Jurkat, Clone E6-1 (cell line): ENCODE measurements around the gene RPL21. TPM values are rescaled to one million over a fixed set of nuclear protein-coding genes. Genes with fewer than 3 reads are reported as not detected.
"Not testable (repeated sequence)": the region's sequence is repeated elsewhere in the genome, so short reads cannot be mapped to it uniquely, and the experiment has no call there.

Experiments used
- DNase-seq: peaks from one replicate; pipeline ENCODE4 v3.0.0-alpha.2; 2011; ENCODE audit warnings: low read depth, low spot score
- H3K4me3 ChIP-seq: 2 replicates; pipeline ENCODE4 v1.5.1; 2011; ENCODE audit warnings: mild to moderate bottlenecking, low read length, control low read depth, moderate library complexity
- polyA plus RNA-seq: library from polyadenylated mRNA; unstranded; fragments of >200 nt; gene quantifications from one replicate; pipeline ENCODE4 v1.2.1, GENCODE V29; 2012; ENCODE audit warnings: missing spikeins; ENCODE audit not compliant: insufficient read length, insufficient read depth

The RPL21 gene
- polyA plus RNA-seq, result 1,676 TPM

DNA sequence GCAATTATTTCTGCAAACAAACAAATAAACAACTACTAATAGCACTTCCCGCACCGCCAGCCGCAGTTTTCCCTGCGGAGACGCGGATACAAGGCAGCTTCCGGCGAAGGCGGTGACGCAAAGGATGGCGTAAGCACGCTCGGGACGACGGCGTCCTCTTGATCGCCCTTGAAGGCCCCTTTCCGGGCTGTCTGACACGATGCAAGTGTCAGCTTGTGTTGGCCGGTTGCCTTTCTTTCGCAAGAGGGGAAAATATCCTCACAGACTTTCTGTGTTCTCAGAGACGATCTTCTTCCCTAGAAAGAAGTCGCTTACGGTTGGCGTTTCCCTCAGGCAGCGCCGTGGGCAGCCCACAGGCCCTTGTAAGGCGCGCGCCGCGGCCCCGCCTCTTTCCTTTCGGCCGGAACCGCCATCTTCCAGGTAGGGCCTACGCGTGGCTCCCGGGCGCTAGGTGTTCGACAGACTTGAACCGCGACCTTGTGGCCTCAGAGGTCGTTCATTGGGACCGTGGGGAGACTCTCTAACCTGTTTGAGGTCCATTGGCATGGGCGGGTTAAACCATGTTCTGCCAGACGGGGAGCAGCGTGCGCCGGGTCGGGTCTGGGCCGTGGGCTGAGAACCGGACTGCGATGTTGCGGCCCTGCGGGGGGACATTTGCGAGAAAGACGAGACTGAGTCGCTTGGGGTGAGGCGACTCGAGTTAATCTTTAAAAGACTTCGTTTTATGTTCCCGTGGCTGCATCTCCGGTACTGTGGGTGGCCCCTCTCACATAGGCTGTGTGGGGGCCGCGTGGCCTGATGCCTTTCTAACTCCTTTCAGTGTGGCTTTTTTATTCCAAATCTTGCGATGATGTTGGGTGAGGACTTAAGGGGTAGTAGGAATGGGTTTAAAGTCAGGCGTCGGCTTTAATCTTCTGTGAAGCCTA lies at the start of gene RPL21:
TSS of gene RPL21 (plus strand) at position 393 of the 926 bp plus-strand sequence. CDS start 2,219 bp downstream, outside the sequence.
- DNase-seq, result peak; percentile 94
- H3K4me3 ChIP-seq, result peak within 1 kb of the TSS; percentile 82

GRCh38 chr13:27201661-27202060 lies 49.7 kb upstream of the RPL21 start:
- DNase-seq, result no peak

DNA sequence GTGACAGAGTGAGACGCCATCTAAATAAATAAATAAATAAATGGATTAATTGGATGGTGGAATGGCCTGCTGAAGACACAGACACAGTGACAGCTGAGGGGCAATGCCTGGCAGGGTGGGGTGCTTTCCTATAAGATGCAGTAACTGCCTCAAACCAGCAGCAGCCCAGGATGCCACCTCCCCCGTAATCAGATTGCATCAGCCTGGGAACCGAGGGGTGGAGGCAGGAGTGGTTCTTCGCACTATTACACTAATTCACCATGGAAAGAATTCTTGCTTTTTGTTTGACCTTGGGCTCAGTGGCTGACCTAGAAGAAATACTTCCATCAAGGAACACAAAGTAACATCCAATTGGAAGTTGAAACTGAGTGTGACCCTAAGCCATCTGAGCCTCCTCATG lies 48.2 kb upstream of the RPL21 start:
- no peak for DNase-seq

More at GRCh38 chr13:27201661-27202060, 49.7 kb upstream of the RPL21 start:
- H3K4me3 ChIP-seq, result no peak overlapping the region

GRCh38 chr13:27203854-27204253 lies 47.5 kb upstream of the RPL21 start:
- DNase-seq, result no peak

More for the DNA sequence above, 48.2 kb upstream of the RPL21 start:
- H3K4me3 ChIP-seq, result no peak overlapping the region

DNA sequence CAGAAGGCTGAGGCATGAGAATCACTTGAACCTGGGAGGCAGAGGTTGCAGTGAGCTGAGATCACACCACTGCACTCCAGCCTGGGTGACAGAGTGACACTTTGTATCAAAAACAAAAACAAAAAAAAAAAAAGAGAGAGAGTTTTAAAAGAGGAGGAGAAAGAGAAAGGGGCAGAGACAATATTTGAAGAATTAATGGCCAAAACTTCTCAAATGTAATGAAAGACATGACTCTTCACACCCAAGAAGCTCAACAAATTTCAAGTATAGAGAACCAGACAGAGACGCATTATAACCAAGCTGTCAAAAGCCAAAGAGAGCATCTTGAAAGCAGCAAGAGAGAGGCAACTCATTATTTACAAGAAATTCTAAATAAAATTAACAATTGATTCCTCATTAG lies 42.8 kb upstream of the RPL21 start:
- H3K4me3 ChIP-seq, result no peak overlapping the region
- DNase-seq, result no peak

More at GRCh38 chr13:27203854-27204253, 47.5 kb upstream of the RPL21 start:
- no peak overlapping the region for H3K4me3 ChIP-seq

- no peak overlapping the region for H3K4me3 ChIP-seq
- no peak for DNase-seq
Measured at GRCh38 chr13:27211271-27211670, 40.1 kb upstream of the RPL21 start.

GRCh38 chr13:27211771-27212364 lies 39.5 kb upstream of the RPL21 start:
- H3K4me3 ChIP-seq, result no peak overlapping the region
- no peak for DNase-seq

DNA sequence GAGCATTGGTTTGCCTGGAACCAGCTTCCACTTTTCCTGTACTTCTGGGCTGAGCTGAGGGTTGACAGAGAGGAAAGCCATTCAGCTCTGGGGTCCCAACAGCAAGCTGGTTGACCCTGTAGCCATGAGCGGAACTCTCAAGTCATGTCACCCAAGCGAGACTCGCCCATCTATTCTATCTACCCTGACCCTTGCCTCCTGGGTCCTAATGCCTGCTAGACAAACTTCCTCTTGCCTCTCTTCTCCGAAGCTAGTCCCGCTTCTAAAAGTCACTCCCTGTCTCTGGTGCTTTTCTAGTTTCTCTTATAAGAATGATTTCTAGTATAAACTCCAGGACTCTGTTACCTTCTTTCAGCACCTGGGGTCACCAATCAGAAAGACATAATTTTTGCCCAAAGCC lies 38.0 kb upstream of the RPL21 start:
- DNase-seq, H3K4me3 ChIP-seq: not testable (repeated sequence)

- DNase-seq, result not testable (repeated sequence)
Measured at GRCh38 chr13:27217791-27218190, 33.6 kb upstream of the RPL21 start.

GRCh38 chr13:27218861-27219260 lies 32.5 kb upstream of the RPL21 start:
- not testable (repeated sequence) for DNase-seq, H3K4me3 ChIP-seq

More at GRCh38 chr13:27217791-27218190, 33.6 kb upstream of the RPL21 start:
- not testable (repeated sequence) for H3K4me3 ChIP-seq

DNA sequence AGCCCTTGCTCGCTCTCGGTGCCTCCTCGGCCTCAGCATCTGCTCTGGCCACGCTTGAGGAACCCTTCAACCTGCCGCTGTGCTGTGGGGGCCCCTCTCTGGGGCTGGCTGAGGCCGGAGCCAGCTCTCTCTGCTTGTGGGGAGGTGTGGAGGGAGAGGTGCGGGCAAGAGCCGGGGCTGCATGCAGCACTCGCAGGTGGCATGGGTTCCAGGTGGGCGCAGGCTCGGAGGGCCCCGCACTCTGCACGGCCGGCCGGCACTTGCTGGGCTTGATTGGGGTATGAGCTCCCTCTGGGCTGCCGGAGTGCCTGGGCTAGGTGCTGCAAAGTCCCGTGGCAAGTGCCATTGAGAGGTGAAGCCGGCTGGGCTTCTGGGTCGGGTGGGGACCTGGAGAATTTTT lies 31.7 kb upstream of the RPL21 start:
- H3K4me3 ChIP-seq, result no peak overlapping the region
- DNase-seq, result no peak

- H3K4me3 ChIP-seq, DNase-seq: not testable (repeated sequence)
Measured at GRCh38 chr13:27222100-27222499, 29.3 kb upstream of the RPL21 start.

DNA sequence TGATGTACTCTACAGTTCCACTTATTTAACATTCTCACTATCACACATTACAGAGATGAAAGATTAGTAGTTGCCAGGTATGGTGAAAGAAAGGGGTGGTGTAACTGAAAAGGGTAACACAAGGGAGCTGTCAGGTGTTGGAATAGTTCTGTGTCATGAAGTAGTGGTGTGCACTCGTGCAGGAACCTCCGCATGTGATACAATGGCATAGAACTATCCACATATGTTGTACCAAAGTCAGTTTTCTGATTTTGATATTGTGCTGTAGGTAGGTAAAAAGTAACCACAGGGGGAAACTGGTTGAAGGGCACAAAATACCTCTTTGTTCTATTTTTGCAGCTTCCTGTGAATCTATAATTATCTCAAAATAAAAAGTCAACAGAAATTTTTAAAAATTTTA lies 24.4 kb upstream of the RPL21 start:
- H3K4me3 ChIP-seq, result no peak overlapping the region
- peak; percentile 45 for DNase-seq

GRCh38 chr13:27228131-27228530 lies 23.2 kb upstream of the RPL21 start:
- H3K4me3 ChIP-seq, result no peak overlapping the region
- DNase-seq, result no peak

DNA sequence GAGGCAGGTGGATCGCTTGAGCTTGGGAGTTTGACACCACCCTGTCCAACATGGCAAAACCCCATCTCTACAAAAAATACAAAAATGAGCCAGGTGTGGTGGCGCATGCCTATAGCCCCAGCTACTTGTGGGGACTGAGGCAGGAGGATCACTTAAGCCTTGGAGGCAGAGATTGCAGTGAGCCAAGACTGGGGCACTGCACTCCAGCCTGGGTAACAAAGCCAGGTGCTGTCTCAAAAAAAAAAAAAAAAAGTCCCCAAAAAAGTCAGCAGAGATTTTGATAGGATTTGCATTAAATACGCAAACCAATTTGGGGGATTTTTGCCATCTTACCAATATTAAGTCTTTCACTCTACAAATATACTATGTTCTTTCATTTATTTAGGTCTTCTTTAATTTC lies 21.7 kb upstream of the RPL21 start:
- H3K4me3 ChIP-seq, result no peak overlapping the region
- DNase-seq, result no peak

- DNase-seq, result no peak
- no peak overlapping the region for H3K4me3 ChIP-seq
Measured at GRCh38 chr13:27233964-27234363, 17.4 kb upstream of the RPL21 start.

DNA sequence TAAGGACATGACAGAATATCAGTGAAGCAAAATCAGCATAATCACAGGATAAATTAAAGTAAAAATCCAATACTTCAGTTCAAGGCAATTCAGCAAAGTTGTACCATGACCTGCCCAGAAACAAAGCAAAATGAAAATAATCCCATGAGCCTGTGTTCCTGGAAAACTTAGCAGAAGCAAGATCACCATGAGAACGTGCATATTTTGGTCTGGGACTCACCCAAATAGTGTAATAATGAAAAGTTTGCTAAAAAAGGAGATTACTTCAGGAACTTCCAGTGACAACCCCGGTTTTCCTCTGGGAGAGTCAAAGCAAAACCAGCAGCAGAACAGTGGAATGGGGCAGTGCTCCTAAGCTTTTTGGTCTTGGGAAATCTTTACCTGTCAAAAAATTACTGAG lies 14.9 kb upstream of the RPL21 start:
- H3K4me3 ChIP-seq, result no peak overlapping the region
- no peak for DNase-seq

DNA sequence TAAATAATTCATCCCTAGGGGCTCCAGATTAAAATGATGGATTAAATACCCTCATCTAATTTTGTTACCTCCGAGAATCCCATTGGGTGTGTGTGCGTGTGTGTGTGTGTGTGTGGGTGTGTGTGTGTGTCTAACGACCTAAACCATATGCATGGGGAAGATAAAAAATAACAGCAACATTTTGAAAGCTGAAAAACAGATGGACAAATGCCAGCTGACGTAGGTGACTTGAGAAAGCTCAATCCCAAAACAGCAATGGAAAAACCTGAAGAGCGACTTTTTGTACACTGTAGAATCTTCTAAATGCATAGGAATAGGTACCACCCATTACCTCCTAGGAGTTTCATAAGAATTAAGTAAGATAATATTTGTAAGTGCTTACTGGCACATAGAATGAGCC lies 8.7 kb upstream of the RPL21 start:
- H3K4me3 ChIP-seq, result no peak overlapping the region
- DNase-seq, result no peak

GRCh38 chr13:27245610-27246009 lies 5.7 kb upstream of the RPL21 start:
- no peak for DNase-seq
- H3K4me3 ChIP-seq, result no peak overlapping the region

DNA sequence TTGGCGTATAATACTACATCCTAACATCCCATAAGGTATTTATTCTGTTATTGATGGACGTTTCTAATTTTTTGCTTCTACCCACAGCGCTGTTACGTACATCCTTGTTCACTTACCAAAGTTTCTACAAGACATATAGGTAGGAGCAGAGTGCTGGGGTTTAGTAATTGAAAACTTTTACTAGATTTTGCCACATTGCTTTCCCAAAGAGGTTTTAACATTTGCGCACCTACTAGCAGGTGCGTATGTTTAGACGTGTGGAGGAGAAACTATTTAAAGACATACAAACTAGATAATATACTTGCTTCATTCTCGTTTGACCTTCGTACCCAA lies 559 bp upstream of the RPL21 start:
- DNase-seq, result no peak
- H3K4me3 ChIP-seq, result peak overlapping the region; percentile 82
